ENCODE data around the gene PPP4R1. TPM values are rescaled to one million over a fixed set of nuclear protein-coding genes. Genes with fewer than 3 reads are reported as not detected.

The PPP4R1 gene
- total RNA-seq, 2 experiments from 2014 or later, result 42.2 to 42.9 TPM

DNA sequence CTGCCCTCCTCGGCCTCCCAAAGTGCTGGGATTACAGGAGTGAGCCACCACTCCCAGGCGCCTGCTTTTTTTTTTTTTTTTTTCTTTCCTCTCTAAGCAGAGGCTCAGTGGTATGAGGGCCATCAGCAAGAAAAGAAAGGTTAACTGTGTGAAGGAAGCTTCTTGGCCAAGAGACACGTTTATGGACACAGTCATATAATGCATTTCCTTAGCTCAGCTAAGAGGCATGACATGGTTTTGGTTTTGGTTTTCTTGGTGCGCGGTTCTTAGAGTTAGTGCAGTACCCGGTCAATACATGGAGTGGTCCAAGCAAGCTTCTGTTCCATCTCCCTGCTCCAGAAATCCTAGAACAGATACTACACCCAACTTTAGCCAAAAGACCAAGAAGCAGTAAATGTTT is 96.5 kb downstream of the PPP4R1 start:
- Mint-ChIP-seq H3K27me3 (ENCODE audit: low read depth) (no peaks in the 10 kb centered on the region), H3K36me3 (ENCODE audit: low read depth) (peaks cover 22% of the 10 kb centered on the region), H3K4me3 (no peak overlapping the region), H3K9me3 (ENCODE audit: insufficient read depth) (no peaks in the 10 kb centered on the region), H3K4me1 (ENCODE audit: low read depth) (no peaks in the 10 kb centered on the region), H3K27ac (no peak overlapping the region)
- POLR2A ChIA-PET, result interaction anchor here (0.6 kb wide), 1 partner anchor 371 kb away, joined by 5 read pairs; no protein-coding TSS in a partner anchor
- CTCF ChIA-PET, result interaction anchor here (1.3 to 1.7 kb wide), 3 partner anchors 44 to 444 kb away, joined by 3 to 6 read pairs (median 3); no protein-coding TSS in a partner anchor
- DNase-seq (no peak), ATAC-seq (no peak)

DNA sequence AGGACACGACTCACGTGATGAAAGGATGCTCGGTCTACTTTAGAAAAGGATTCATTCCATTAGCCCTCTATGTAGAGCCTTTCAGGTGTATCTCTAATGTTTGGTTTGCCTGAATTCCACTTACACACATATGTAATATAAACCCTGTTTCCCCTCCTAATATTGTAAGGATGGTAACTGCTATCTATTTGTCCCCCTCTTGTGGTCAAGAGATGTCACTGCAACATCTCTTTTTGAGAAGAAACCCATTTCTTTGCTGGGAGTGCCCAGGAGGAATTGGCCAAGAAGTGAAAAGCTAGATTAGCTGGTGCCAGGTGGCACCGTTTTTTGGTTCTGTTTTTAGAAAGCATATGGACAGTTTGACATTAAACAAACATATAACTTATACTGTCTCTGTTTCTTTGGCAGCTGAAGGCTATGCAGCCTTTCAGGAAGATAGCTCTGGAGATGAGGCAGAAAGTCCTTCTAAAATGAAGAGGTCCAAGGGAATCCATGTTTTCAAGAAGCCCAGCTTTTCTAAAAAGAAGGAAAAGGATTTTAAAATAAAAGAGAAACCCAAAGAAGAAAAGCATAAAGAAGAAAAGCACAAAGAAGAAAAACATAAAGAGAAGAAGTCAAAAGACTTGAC is 97.8 kb downstream of the PPP4R1 start:
- ChIA-PET POLR2A (interaction anchor here (0.7 kb wide), 1 partner anchor 41 kb away, joined by 3 read pairs; no protein-coding TSS in a partner anchor), CTCF (interaction anchor here (0.5 to 1.9 kb wide), 27 partner anchors 11 to 528 kb away, joined by 3 to 12 read pairs (median 3); no protein-coding TSS in a partner anchor)
- no peak overlapping the region for H3K4me3 Mint-ChIP-seq
- peaks cover 14% of the 10 kb centered on the region for H3K36me3 Mint-ChIP-seq (ENCODE audit: low read depth)
- H3K9me3 Mint-ChIP-seq (ENCODE audit: insufficient read depth), result no peaks in the 10 kb centered on the region
- H3K4me1 Mint-ChIP-seq (ENCODE audit: low read depth), result no peaks in the 10 kb centered on the region
- ATAC-seq (peak; percentile 57), DNase-seq (peak; percentile 27)
- no peaks in the 10 kb centered on the region for H3K27me3 Mint-ChIP-seq (ENCODE audit: low read depth)
- no peak overlapping the region for H3K27ac Mint-ChIP-seq

DNA sequence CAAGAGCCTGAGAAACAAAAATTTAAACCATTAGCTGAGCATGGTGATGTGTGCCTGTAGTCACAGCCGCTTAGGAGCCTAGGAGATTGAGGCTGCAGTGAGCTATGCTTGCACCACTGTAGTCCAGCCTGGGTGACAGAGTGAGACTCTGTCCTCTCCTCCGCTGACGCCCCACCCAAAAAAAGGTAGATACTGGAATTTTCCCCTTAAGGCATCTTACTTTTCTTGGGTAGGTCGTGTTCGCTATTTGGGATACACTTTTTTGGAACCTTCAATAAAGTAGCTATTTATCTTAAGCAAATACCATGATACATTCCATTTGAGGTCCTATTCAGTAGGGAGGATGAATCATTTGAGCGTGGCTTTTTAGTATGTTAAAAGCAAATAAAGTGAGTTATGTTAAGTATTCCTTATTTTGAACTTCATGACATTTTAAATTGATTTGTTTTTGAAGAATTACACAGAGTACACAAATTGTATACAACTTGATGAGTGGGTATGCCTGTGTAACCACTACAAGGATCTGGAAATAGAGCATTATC is 100.3 kb downstream of the PPP4R1 start:
- ChIA-PET CTCF (interaction anchor here (0.9 to 1.1 kb wide), 2 partner anchors 31 to 441 kb away, joined by 4 to 5 read pairs; no protein-coding TSS in a partner anchor), POLR2A (no interaction called here)
- H3K4me3 Mint-ChIP-seq, result no peak overlapping the region

GRCh38 chr18:9508446-9509025 is 105.8 kb downstream of the PPP4R1 start:
- CTCF ChIA-PET, result interaction anchor here (1.2 kb wide), 1 partner anchor 12 kb away, joined by 3 read pairs; no protein-coding TSS in a partner anchor
- ATAC-seq, result no peak
- Mint-ChIP-seq H3K27ac (no peak overlapping the region), H3K4me1 (ENCODE audit: low read depth) (no peaks in the 10 kb centered on the region), H3K9me3 (ENCODE audit: insufficient read depth) (peaks cover 2% of the 10 kb centered on the region), H3K27me3 (ENCODE audit: low read depth) (no peaks in the 10 kb centered on the region), H3K36me3 (ENCODE audit: low read depth) (no peaks in the 10 kb centered on the region), H3K4me3 (no peak overlapping the region)
- POLR2A ChIA-PET, result interaction anchor here (0.5 to 0.7 kb wide), 2 partner anchors 38 to 1399 kb away, joined by 3 read pairs; no protein-coding TSS in a partner anchor
- no peak for DNase-seq

More for the DNA sequence above, 100.3 kb downstream of the PPP4R1 start:
- Mint-ChIP-seq H3K4me1 (ENCODE audit: low read depth) (no peaks in the 10 kb centered on the region), H3K36me3 (ENCODE audit: low read depth) (peaks cover 12% of the 10 kb centered on the region), H3K27me3 (ENCODE audit: low read depth) (no peaks in the 10 kb centered on the region), H3K9me3 (ENCODE audit: insufficient read depth) (no peaks in the 10 kb centered on the region), H3K27ac (no peak overlapping the region)
- ATAC-seq, result no peak
- DNase-seq, result no peak

- Mint-ChIP-seq H3K27me3 (ENCODE audit: low read depth) (no peaks in the 10 kb centered on the region), H3K36me3 (ENCODE audit: low read depth) (peaks cover 7% of the 10 kb centered on the region), H3K4me3 (no peak overlapping the region), H3K4me1 (ENCODE audit: low read depth) (no peaks in the 10 kb centered on the region), H3K9me3 (ENCODE audit: insufficient read depth) (peaks cover 7% of the 10 kb centered on the region), H3K27ac (no peak overlapping the region)
- ATAC-seq (no peak), DNase-seq (no peak)
- POLR2A ChIA-PET, result no interaction called here
- CTCF ChIA-PET, result interaction anchor here (0.6 to 3.5 kb wide), 3 partner anchors 8 to 13 kb away, joined by 3 to 12 read pairs (median 4); no protein-coding TSS in a partner anchor
Measured at GRCh38 chr18:9507565-9508088, 106.7 kb downstream of the PPP4R1 start.

GRCh38 chr18:9506046-9506792 is 108.1 kb downstream of the PPP4R1 start:
- CTCF ChIA-PET, result interaction anchor here (1.3 to 3.5 kb wide), 2 partner anchors 10 kb away, joined by 4 to 12 read pairs; no protein-coding TSS in a partner anchor
- Mint-ChIP-seq H3K36me3 (ENCODE audit: low read depth) (peaks cover 15% of the 10 kb centered on the region), H3K27ac (no peak overlapping the region), H3K4me3 (no peak overlapping the region), H3K27me3 (ENCODE audit: low read depth) (no peaks in the 10 kb centered on the region), H3K4me1 (ENCODE audit: low read depth) (no peaks in the 10 kb centered on the region), H3K9me3 (ENCODE audit: insufficient read depth) (peaks cover 11% of the 10 kb centered on the region)
- POLR2A ChIA-PET, result no interaction called here
- ATAC-seq (no peak), DNase-seq (no peak)

Other genes with a start within 250 kb of the PPP4R1 start
- gene RALBP1, start 139.0 kb downstream of the PPP4R1 start, total RNA-seq, result 10 to 100 TPM; 48.6 to 51.2 TPM
- not detected for gene RAB31, start 93.7 kb upstream of the PPP4R1 start, total RNA-seq

Measured in activated CD8-positive, alpha-beta T cell treated with anti-CD3 and anti-CD28 coated beads, Interleukin-2, amount 10 ng/mL, durations not matched to agents 7 days and 5 days (primary cell).